ENCODE results near the gene TMED5.

TMED5 gene

GRCh38 chr1:93179886-93180722 is at the start of gene TMED5:
TMED5 (minus strand) TSS chr1:93180413; CDS start chr1:93180242, 171 bp downstream.
- TF ChIP-seq GATA2 (IDR thresholded peaks at IDR 0.05; ENCODE audit: low read depth, low read length), result no peak
- no peak for TF ChIP-seq GATA3 (IDR thresholded peaks at IDR 0.05; ENCODE audit: low read depth, low read length)

GRCh38 chr1:93223023-93223675 is 42.9 kb upstream of the TMED5 start:
- no peak for TF ChIP-seq GATA3 (IDR thresholded peaks at IDR 0.05; ENCODE audit: low read depth, low read length)
- TF ChIP-seq GATA2 (IDR thresholded peaks at IDR 0.05; ENCODE audit: low read depth, low read length), result no peak

GRCh38 chr1:93221913-93222312 is 41.7 kb upstream of the TMED5 start:
- no peak for TF ChIP-seq GATA3 (IDR thresholded peaks at IDR 0.05; ENCODE audit: low read depth, low read length)
- no peak for TF ChIP-seq GATA2 (IDR thresholded peaks at IDR 0.05; ENCODE audit: low read depth, low read length)

GRCh38 chr1:93219443-93219842 is 39.2 kb upstream of the TMED5 start:
- no peak for TF ChIP-seq GATA2 (IDR thresholded peaks at IDR 0.05; ENCODE audit: low read depth, low read length)

- no peak for TF ChIP-seq GATA3 (IDR thresholded peaks at IDR 0.05; ENCODE audit: low read depth, low read length)
- no peak for TF ChIP-seq GATA2 (IDR thresholded peaks at IDR 0.05; ENCODE audit: low read depth, low read length)
These were observed 35.1 kb upstream of the TMED5 start for GRCh38 chr1:93215322-93215721.

- TF ChIP-seq GATA3 (IDR thresholded peaks at IDR 0.05; ENCODE audit: low read depth, low read length) (no peak), GATA2 (IDR thresholded peaks at IDR 0.05; ENCODE audit: low read depth, low read length) (no peak)
These were observed 27.0 kb upstream of the TMED5 start for GRCh38 chr1:93207211-93207610.

GRCh38 chr1:93206567-93206954 is 26.3 kb upstream of the TMED5 start:
- no peak for TF ChIP-seq GATA3 (IDR thresholded peaks at IDR 0.05; ENCODE audit: low read depth, low read length)

GRCh38 chr1:93205892-93206566 is 25.8 kb upstream of the TMED5 start:
- TF ChIP-seq GATA2 (IDR thresholded peaks at IDR 0.05; ENCODE audit: low read depth, low read length) (no peak), GATA3 (IDR thresholded peaks at IDR 0.05; ENCODE audit: low read depth, low read length) (no peak)

- TF ChIP-seq GATA3 (IDR thresholded peaks at IDR 0.05; ENCODE audit: low read depth, low read length), result no peak
- no peak for TF ChIP-seq GATA2 (IDR thresholded peaks at IDR 0.05; ENCODE audit: low read depth, low read length)
These were observed 20.5 kb upstream of the TMED5 start for GRCh38 chr1:93200714-93201113.

GRCh38 chr1:93200086-93200620 is 19.9 kb upstream of the TMED5 start:
- TF ChIP-seq GATA3 (IDR thresholded peaks at IDR 0.05; ENCODE audit: low read depth, low read length), result no peak
- no peak for TF ChIP-seq GATA2 (IDR thresholded peaks at IDR 0.05; ENCODE audit: low read depth, low read length)

- no peak for TF ChIP-seq GATA3 (IDR thresholded peaks at IDR 0.05; ENCODE audit: low read depth, low read length)
- TF ChIP-seq GATA2 (IDR thresholded peaks at IDR 0.05; ENCODE audit: low read depth, low read length), result no peak
These were observed 18.9 kb upstream of the TMED5 start for GRCh38 chr1:93199150-93199549.

GRCh38 chr1:93196591-93196990 is 16.4 kb upstream of the TMED5 start:
- TF ChIP-seq GATA3 (IDR thresholded peaks at IDR 0.05; ENCODE audit: low read depth, low read length) (no peak), GATA2 (IDR thresholded peaks at IDR 0.05; ENCODE audit: low read depth, low read length) (no peak)

- no peak for TF ChIP-seq GATA3 (IDR thresholded peaks at IDR 0.05; ENCODE audit: low read depth, low read length)
- TF ChIP-seq GATA2 (IDR thresholded peaks at IDR 0.05; ENCODE audit: low read depth, low read length), result no peak
These were observed 14.2 kb upstream of the TMED5 start for GRCh38 chr1:93194231-93194990.

- TF ChIP-seq GATA3 (IDR thresholded peaks at IDR 0.05; ENCODE audit: low read depth, low read length) (no peak), GATA2 (IDR thresholded peaks at IDR 0.05; ENCODE audit: low read depth, low read length) (no peak)
These were observed 10.2 kb upstream of the TMED5 start for GRCh38 chr1:93190432-93190831.

All from SH-SY5Y (cell line).